Activated naive CD8-positive, alpha-beta T cell treated with anti-CD3 and anti-CD28 coated beads, Interleukin-2, amount 50 U/mL, for 24 hours (primary cell): ENCODE data around the gene ZNF197.
A peak's percentile ranks its signal among the peaks of the same experiment; 100 is the strongest.
"Not testable (repeated sequence)": the region's sequence is repeated elsewhere in the genome, so short reads cannot be mapped to it uniquely, and the experiment has no call there.

ENCODE experiments used
- ATAC-seq: fragments of 150-1000 bp; cut with Tn5 transposase; one replicate; pipeline ENCODE4 v1.10.0; 2021
- DNase-seq: peaks from one replicate; pipeline ENCODE4 v3.0.0; 2021
- H3K27ac Mint-ChIP-seq: one replicate; pipeline ENCODE4 v1.8.0; 2021; ENCODE audit warnings: mild to moderate bottlenecking, mixed read lengths
- H3K27me3 Mint-ChIP-seq: one replicate; pipeline ENCODE4 v1.8.0; 2021; ENCODE audit warnings: mixed read lengths
- H3K36me3 Mint-ChIP-seq: one replicate; pipeline ENCODE4 v1.8.0; 2021; ENCODE audit warnings: low read depth, mixed read lengths
- H3K4me1 Mint-ChIP-seq: one replicate; pipeline ENCODE4 v1.8.0; 2021; ENCODE audit warnings: mixed read lengths
- H3K4me3 Mint-ChIP-seq: one replicate; pipeline ENCODE4 v1.8.0; 2021; ENCODE audit warnings: mild to moderate bottlenecking, moderate library complexity, mixed read lengths
- H3K9me3 Mint-ChIP-seq: one replicate; pipeline ENCODE4 v1.8.0; 2021; ENCODE audit warnings: mixed read lengths

ZNF197 gene

GRCh38 chr3:44643024-44643423, 18.2 kb downstream of the ZNF197 start:
- Mint-ChIP-seq H3K27me3 (peaks cover 1% of the 10 kb centered on the region), H3K27ac (no peak overlapping the region), H3K4me3 (no peak overlapping the region), H3K36me3 (peaks cover 73% of the 10 kb centered on the region), H3K9me3 (peaks cover 72% of the 10 kb centered on the region), H3K4me1 (peaks cover 6% of the 10 kb centered on the region)
- no peak for ATAC-seq
- no peak for DNase-seq

DNA sequence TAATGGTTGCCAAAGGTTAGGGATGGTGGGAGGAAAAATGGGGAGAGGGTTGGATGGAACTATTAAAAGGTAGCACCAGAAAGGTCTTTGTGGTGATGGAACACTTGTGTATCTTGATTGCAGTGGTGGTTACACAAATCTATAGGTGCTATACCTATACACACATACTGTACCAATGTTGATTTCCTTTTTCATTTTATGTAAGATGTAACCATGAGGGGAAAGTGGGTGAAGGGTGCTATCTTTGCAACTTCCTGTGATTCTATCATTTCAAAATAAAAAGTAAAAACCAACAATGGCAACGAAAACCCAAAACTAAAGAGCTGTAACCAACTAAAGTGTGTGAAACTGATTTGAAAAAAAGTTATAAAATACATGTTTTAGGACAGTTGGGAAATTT, 22.9 kb downstream of the ZNF197 start:
- H3K4me3 Mint-ChIP-seq = peak overlapping the region; percentile 79
- peaks cover 55% of the 10 kb centered on the region for H3K36me3 Mint-ChIP-seq
- peaks cover 50% of the 10 kb centered on the region for H3K9me3 Mint-ChIP-seq
- DNase-seq (no peak), ATAC-seq (no peak)
- no peak overlapping the region for H3K27ac Mint-ChIP-seq
- peaks cover 13% of the 10 kb centered on the region for H3K27me3 Mint-ChIP-seq
- peaks cover 13% of the 10 kb centered on the region for H3K4me1 Mint-ChIP-seq

DNA sequence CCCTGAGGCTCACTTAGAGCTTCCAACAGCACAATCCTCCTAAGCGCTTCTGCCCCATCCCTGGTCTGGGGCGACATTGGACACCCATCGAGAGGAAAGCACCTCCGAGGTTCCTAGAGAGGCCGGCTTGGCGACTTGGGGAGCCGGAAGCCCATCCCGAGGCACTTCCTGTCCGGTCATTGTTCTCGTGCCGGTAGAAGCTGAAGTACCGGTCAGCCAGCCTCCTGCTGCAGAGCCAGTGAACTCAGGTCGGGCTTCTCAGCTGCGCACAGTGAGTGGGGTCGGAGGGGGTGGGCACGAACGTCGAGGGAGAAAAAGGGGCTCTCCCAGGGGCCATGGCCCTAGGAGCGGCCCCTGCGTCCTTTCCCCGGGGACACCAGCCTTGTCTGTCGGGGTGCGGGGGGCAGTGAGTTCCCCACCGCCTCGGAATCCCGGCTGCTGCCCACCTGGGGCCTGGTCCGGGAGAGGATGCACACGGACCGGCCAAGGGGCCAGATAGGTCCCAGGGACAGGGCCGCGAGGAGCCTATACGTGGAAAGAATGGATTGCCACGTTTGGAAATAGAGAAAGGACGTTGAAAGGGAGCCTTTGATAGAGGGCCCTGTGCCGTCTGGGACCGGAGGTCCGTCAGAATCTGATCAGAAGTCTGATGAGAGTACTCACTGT, 23.9 kb downstream of the ZNF197 start, which contains the start of gene ZNF35:
Gene ZNF35, plus strand, starts transcription at position 169 of the 666 bp plus-strand sequence. CDS start 2,336 bp downstream, outside the sequence.
- Mint-ChIP-seq H3K4me1 (peaks cover 13% of the 10 kb centered on the region), H3K27me3 (peaks cover 13% of the 10 kb centered on the region), H3K9me3 (peaks cover 45% of the 10 kb centered on the region), H3K36me3 (peaks cover 52% of the 10 kb centered on the region), H3K4me3 (peak within 1 kb of the TSS; percentile 79), H3K27ac (no peak within 1 kb of the TSS)
- DNase-seq = peak; percentile 40
- peak; percentile 54 for ATAC-seq

DNA sequence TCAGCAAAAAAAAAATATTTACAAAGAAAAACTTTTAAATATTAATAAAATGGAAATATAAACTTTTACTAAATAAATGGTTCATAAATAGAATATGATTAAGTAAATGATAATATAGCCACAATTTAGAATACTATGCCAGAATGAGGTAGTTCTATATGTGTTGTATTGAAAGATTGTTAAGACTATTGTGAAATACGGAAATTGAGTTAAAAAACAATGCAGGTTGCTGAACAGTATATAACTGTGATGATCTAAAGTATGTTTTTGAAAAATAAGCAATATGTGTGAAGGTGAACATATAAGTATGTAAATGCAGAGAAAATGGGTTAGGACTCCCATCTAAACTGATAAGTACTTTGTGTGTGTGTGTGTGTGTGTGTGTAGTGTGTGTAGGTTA, 24.9 kb downstream of the ZNF197 start:
- H3K4me1 Mint-ChIP-seq = peaks cover 13% of the 10 kb centered on the region
- H3K27ac Mint-ChIP-seq = no peak overlapping the region
- peaks cover 58% of the 10 kb centered on the region for H3K36me3 Mint-ChIP-seq
- H3K27me3 Mint-ChIP-seq = peaks cover 13% of the 10 kb centered on the region
- DNase-seq = no peak
- H3K4me3 Mint-ChIP-seq = no peak overlapping the region
- H3K9me3 Mint-ChIP-seq = peaks cover 51% of the 10 kb centered on the region
- no peak for ATAC-seq

GRCh38 chr3:44654039-44654438, 29.2 kb downstream of the ZNF197 start:
- H3K27me3 Mint-ChIP-seq = peaks cover 5% of the 10 kb centered on the region
- DNase-seq (no peak), ATAC-seq (no peak)
- no peak overlapping the region for H3K27ac Mint-ChIP-seq
- peaks cover 71% of the 10 kb centered on the region for H3K36me3 Mint-ChIP-seq
- H3K9me3 Mint-ChIP-seq = peaks cover 52% of the 10 kb centered on the region
- H3K4me3 Mint-ChIP-seq = no peak overlapping the region
- H3K4me1 Mint-ChIP-seq = peaks cover 4% of the 10 kb centered on the region

DNA sequence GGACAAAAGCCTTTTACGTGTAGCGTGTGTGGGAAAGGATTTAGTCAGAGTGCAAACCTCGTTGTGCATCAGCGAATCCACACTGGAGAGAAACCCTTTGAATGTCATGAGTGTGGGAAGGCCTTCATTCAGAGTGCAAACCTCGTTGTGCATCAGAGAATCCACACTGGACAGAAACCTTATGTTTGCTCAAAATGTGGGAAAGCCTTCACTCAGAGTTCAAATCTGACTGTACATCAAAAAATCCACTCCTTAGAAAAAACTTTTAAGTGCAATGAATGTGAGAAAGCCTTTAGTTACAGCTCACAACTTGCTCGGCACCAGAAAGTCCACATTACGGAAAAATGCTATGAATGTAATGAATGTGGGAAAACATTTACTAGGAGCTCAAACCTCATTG, 34.2 kb downstream of the ZNF197 start:
- no peak for ATAC-seq
- H3K27me3 Mint-ChIP-seq = no peaks in the 10 kb centered on the region
- peaks cover 55% of the 10 kb centered on the region for H3K9me3 Mint-ChIP-seq
- no peak overlapping the region for H3K27ac Mint-ChIP-seq
- peaks cover 59% of the 10 kb centered on the region for H3K36me3 Mint-ChIP-seq
- DNase-seq = no peak
- H3K4me1 Mint-ChIP-seq = no peaks in the 10 kb centered on the region
- no peak overlapping the region for H3K4me3 Mint-ChIP-seq

GRCh38 chr3:44659434-44659833, 34.6 kb downstream of the ZNF197 start:
- DNase-seq (no peak), ATAC-seq (no peak)
- Mint-ChIP-seq H3K4me3 (no peak overlapping the region), H3K27me3 (no peaks in the 10 kb centered on the region), H3K36me3 (peaks cover 55% of the 10 kb centered on the region), H3K9me3 (peaks cover 54% of the 10 kb centered on the region), H3K4me1 (no peaks in the 10 kb centered on the region), H3K27ac (no peak overlapping the region)

- ATAC-seq (no peak), DNase-seq (no peak)
- Mint-ChIP-seq H3K36me3 (peaks cover 52% of the 10 kb centered on the region), H3K27me3 (no peaks in the 10 kb centered on the region), H3K9me3 (peaks cover 63% of the 10 kb centered on the region), H3K27ac (no peak overlapping the region), H3K4me1 (no peaks in the 10 kb centered on the region), H3K4me3 (no peak overlapping the region)
Measured at GRCh38 chr3:44661189-44661588, 36.4 kb downstream of the ZNF197 start.

DNA sequence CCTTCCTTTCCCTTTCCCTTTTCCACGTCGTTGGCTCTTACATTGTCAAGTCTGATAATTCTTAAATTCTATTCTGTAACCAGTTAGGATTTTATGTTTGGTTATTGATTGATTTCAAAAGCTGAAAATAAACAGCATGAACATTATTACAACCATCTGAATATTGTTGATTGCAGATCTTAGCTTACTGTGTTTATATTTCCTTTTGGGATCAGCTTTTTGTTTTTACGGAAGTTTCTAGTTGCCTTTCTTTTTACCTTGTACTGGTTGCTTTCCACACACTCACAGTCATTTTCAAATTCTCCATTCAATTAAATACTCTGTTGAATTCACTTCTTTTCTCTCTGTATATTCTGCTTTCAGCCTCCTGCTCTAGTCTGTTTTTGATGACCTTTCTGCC, 40.3 kb downstream of the ZNF197 start:
- no peaks in the 10 kb centered on the region for H3K27me3 Mint-ChIP-seq
- peaks cover 15% of the 10 kb centered on the region for H3K36me3 Mint-ChIP-seq
- ATAC-seq = no peak
- H3K4me1 Mint-ChIP-seq = no peaks in the 10 kb centered on the region
- no peak overlapping the region for H3K4me3 Mint-ChIP-seq
- no peak overlapping the region for H3K27ac Mint-ChIP-seq
- H3K9me3 Mint-ChIP-seq = peaks cover 33% of the 10 kb centered on the region
- no peak for DNase-seq

- peaks cover 6% of the 10 kb centered on the region for H3K36me3 Mint-ChIP-seq
- H3K27me3 Mint-ChIP-seq = no peaks in the 10 kb centered on the region
- H3K27ac Mint-ChIP-seq = no peak overlapping the region
- H3K9me3 Mint-ChIP-seq = peaks cover 24% of the 10 kb centered on the region
- H3K4me3 Mint-ChIP-seq = no peak overlapping the region
- ATAC-seq (no peak), DNase-seq (no peak)
- no peaks in the 10 kb centered on the region for H3K4me1 Mint-ChIP-seq
Measured at GRCh38 chr3:44666346-44666745, 41.5 kb downstream of the ZNF197 start.

- Mint-ChIP-seq H3K27me3 (no peaks in the 10 kb centered on the region), H3K27ac (no peak overlapping the region), H3K9me3 (peaks cover 28% of the 10 kb centered on the region), H3K36me3 (peaks cover 4% of the 10 kb centered on the region), H3K4me1 (no peaks in the 10 kb centered on the region), H3K4me3 (no peak overlapping the region)
- no peak for DNase-seq
- ATAC-seq = no peak
Measured at GRCh38 chr3:44669760-44670159, 44.9 kb downstream of the ZNF197 start.

DNA sequence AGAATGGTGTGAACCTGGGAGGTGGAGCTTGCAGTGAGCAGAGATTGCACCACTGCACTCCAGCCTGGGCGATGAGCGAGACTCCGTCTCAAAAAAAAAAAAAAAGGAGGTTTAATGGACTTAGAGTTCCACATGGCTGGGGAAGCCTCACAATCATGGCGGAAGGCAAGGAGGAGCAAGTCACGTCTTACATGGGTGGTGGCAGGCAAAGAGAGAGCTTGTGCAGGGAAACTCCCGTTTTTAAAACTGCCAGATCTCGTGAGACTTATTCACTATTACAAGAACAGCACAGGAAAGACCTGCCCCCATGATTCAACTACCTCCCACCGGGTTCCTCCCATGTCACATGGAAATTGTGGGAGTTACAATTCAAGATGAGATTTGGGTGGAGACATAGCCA, 48.6 kb downstream of the ZNF197 start:
- not testable (repeated sequence) for ATAC-seq, H3K4me1 Mint-ChIP-seq, H3K27me3 Mint-ChIP-seq, H3K36me3 Mint-ChIP-seq, H3K27ac Mint-ChIP-seq, H3K4me3 Mint-ChIP-seq, DNase-seq
- peaks cover 18% of the 10 kb centered on the region for H3K9me3 Mint-ChIP-seq

GRCh38 chr3:44674211-44674610, 49.4 kb downstream of the ZNF197 start:
- Mint-ChIP-seq H3K36me3 (peaks cover 2% of the 10 kb centered on the region), H3K9me3 (peaks cover 18% of the 10 kb centered on the region), H3K4me3 (no peak overlapping the region), H3K4me1 (no peaks in the 10 kb centered on the region), H3K27ac (no peak overlapping the region), H3K27me3 (no peaks in the 10 kb centered on the region)
- DNase-seq (no peak), ATAC-seq (no peak)

- no peaks in the 10 kb centered on the region for H3K27me3 Mint-ChIP-seq
- peaks cover 35% of the 10 kb centered on the region for H3K9me3 Mint-ChIP-seq
- peaks cover 19% of the 10 kb centered on the region for H3K36me3 Mint-ChIP-seq
- H3K27ac Mint-ChIP-seq = no peak overlapping the region
- no peak for ATAC-seq
- H3K4me1 Mint-ChIP-seq = no peaks in the 10 kb centered on the region
- H3K4me3 Mint-ChIP-seq = no peak overlapping the region
- DNase-seq = no peak
Measured at GRCh38 chr3:44678480-44679116, 53.8 kb downstream of the ZNF197 start.

- Mint-ChIP-seq H3K9me3 (peaks cover 49% of the 10 kb centered on the region), H3K4me3 (no peak overlapping the region), H3K4me1 (peaks cover 11% of the 10 kb centered on the region), H3K27ac (no peak overlapping the region), H3K36me3 (peaks cover 37% of the 10 kb centered on the region), H3K27me3 (peaks cover 4% of the 10 kb centered on the region)
- DNase-seq (no peak), ATAC-seq (no peak)
Measured at GRCh38 chr3:44680921-44681455, 56.2 kb downstream of the ZNF197 start.
